Sigmoid colon (tissue), 3 donors: ENCODE measurements around the gene ANKRD6.

Source experiments
- POLR2A ChIP-seq, 2 donors: fragments of 450-650 bp; IDR thresholded peaks; one replicate each; pipeline ENCODE4 v1.6.1; 2016; ENCODE audit warnings: antibody characterized with exemption in 2 of 2, mild to moderate bottlenecking in 2 of 2, moderate library complexity in 2 of 2
- TF ChIP-seq, protein P1 (sequence below), 4 experiments: fragments of 450-650 bp in 3 of 4; fragments of 200-600 bp in 1 of 4; IDR thresholded peaks; one replicate each; pipeline ENCODE4 v1.5.1; 2016 to 2019; ENCODE audit warnings: antibody characterized with exemption in 4 of 4, mild to moderate bottlenecking in 3 of 4, moderate library complexity in 2 of 4

DNA sequence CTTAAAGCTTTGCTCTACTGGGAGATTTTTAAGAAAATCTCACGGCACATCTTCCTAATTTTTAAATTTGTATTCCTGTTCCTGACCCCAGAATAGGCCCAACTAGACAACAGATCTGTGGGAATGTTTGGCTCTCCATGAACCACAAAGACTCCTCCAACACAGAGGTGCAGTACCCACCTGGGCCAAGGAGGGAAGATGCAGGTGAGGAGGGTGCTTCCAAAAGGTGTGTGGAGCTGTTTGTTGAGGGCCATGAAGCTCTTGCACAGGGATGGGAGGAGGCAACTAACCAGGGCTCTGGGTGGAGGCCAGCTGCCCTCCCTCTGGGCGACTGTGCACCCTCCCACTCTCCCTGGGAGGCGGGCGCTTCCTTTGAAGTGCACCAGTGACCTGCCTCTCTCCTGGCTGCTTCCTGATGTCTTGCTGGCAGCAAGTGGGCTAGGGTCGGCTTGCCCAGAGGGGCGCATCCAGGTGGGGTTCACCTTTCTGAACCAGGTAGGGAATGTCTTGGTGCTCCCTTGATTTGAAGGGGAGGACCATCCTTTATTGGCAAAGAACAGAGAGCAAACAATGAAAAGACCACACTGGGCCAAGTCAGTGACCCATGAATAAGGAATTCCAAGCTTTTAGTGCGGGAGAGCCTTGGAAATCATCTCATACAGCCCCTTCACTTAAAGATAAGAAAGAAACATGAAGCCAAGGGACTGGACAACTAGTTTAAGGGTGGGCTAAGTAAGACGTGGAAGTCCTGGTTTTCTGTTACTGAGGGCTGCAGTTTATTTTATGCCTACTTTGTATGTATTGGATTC lies 76.0 kb downstream of the ANKRD6 start:
- no peak for TF ChIP-seq POLR2A (IDR thresholded peaks at IDR 0.05)
- TF ChIP-seq, protein P1, sequence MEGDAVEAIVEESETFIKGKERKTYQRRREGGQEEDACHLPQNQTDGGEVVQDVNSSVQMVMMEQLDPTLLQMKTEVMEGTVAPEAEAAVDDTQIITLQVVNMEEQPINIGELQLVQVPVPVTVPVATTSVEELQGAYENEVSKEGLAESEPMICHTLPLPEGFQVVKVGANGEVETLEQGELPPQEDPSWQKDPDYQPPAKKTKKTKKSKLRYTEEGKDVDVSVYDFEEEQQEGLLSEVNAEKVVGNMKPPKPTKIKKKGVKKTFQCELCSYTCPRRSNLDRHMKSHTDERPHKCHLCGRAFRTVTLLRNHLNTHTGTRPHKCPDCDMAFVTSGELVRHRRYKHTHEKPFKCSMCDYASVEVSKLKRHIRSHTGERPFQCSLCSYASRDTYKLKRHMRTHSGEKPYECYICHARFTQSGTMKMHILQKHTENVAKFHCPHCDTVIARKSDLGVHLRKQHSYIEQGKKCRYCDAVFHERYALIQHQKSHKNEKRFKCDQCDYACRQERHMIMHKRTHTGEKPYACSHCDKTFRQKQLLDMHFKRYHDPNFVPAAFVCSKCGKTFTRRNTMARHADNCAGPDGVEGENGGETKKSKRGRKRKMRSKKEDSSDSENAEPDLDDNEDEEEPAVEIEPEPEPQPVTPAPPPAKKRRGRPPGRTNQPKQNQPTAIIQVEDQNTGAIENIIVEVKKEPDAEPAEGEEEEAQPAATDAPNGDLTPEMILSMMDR (IDR thresholded peaks at IDR 0.05), result no peak
